ENCODE results near the gene MRPS7.
A peak's percentile ranks its signal among the peaks of the same experiment; 100 is the strongest.
"Not testable (repeated sequence)": the region's sequence is repeated elsewhere in the genome, so short reads cannot be mapped to it uniquely, and the experiment has no call there.

Gene MRPS7

DNA sequence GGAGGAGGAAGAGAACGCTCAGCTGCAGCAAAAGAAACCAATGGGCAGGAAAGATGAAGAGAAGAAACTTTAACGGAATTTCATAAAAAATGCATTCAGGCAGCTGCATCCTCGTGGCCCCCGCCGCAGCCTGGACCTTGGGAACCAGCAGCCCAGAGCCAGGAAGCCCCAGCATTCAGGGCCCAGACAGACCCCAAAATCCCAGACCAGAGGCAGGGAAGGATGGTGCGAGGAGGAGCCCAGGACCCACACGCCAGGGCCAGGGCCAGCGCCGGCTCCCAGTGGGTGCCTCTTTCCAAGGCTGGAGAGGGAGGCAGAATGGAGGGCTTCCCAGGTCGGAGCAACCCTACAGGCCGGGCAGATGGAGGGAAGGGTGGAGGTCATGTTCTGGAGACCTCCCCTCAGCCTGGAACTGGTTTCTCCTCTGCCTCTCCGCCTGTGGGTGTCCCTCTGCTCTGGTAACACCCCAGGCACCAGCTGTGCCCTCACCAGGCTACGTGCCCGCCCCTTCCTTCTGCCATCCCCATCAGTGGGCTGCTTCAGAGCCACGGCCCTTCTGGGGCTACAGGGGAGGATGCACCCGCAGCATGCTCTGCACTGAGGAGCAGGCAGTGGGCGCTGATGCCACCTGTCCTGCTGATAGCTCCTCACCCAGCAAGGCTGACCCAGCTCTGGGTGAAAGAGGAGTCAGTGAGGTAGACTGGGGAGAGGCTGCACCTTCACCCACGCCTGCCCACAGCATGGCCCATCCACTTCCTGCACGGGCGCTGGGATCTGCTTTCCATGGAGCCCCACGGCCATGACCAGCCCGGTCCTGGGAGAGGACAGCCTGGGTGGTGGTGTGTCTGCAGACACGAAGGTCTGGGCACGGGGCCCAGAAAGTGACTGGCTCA lies 10.5 kb downstream of the MRPS7 start:
- peak in 1 of 2 experiments; percentile 53 for DNase-seq

DNA sequence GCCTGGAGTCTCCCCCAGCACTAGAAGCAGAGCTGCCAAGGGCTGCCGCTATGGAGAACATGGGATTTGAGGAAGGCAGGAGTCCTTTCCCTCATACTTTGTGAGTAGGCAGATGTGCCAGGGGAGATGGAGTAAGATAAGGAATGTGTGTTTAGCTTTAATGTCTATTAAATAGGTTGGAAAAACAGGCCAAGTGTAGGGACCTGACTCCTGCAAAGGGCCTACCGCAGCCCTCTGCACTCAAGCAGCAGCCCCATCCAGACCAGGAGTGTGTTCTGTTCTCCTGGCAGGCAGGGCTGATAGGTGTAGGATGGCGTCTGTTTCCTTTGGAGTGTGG lies 11.1 kb downstream of the MRPS7 start:
- no peak for DNase-seq

DNA sequence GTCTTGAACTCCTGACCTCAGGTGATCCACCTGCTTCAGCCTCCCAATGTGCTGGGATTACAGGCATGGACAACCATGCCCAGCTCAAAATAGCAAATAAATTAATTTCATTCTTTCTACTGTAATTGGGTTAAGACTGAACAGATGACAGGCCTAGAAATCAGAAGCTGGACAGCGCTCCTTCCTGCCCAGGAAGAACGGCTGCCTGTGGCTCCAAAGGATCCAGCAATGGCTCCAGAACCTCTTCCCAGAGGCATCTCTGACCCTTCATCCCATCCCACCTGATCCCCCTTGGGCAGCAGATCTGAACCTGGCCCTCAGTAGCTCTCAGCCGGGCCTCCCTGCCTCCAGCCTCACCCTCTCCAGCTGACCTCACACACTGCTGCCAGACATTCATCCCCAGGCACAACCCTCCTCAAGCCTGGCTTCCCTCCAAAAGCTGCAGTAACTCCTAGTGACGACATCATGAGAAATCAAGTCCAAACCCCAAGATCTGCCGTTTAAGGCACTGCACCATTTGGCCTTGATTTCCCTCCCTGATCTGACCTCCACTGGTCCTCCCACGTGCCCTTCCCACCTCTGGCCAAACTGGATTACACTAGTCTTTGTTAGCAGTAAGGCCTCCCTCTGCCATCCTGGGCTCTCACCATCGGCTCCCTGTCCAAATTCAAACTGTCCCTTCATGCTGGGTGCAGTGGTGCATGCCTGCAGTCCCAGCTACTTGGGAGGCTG lies 12.5 kb downstream of the MRPS7 start:
- peak in 1 of 2 experiments; percentile 12 for DNase-seq

DNA sequence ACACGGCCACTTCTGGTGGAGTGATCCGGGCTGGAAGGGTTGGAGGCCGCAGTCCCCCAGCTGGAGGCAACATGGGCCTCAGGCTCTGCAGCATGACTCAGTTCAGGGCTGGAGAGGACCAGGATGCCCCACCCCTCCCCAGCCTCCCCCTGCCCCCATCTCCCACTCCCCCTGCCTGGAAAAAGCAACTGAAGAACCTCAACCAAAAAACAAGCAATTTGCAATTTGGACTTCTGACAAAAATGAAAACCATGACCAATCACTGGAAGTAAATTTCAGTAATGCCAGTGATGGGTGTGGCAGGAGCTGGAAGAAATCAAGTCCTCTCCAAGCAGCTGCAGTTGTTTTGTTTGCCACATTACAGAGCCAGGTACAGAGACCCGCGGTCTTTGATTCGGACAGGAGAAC lies 16.0 kb downstream of the MRPS7 start:
- no peak for DNase-seq

DNA sequence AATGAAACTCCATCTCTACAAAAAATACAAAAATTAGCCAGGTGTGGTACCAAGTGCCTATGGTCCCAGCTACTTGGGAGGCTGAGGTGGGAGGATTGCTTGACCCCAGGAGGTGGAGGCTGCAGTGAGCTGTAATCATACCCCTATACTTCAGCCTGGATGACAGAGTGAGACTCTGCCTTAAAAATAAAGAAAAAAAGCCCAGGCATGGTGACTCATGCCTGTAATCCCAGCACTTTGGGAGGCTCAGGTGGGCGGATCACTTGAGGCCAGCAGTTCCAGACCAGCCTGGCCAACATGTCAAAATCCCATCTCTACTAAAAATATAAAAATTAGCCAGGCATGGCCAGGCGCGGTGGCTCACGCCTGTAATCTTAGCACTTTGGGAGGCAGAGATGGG lies 18.5 kb downstream of the MRPS7 start:
- not testable (repeated sequence) for DNase-seq

DNA sequence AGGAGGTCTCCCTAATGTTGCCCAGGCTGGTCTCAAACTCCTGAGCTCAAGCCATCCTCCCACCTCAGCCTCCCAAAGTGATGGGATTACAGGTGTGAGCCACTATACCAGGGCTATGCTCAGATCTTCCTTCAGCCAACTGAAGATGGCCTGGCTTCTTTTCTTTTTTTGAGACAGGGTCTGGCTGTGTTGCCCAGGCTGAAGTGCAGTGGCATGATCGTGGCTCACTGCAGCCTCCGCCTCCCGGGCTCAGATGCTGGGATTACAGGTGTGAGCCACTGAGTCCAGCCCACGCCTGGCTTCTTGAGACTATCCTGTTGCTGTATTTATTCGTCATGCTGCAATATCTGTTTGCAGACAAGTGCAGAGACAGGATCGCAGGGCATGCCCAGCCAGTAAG lies 23.4 kb downstream of the MRPS7 start:
- DNase-seq: no peak

DNA sequence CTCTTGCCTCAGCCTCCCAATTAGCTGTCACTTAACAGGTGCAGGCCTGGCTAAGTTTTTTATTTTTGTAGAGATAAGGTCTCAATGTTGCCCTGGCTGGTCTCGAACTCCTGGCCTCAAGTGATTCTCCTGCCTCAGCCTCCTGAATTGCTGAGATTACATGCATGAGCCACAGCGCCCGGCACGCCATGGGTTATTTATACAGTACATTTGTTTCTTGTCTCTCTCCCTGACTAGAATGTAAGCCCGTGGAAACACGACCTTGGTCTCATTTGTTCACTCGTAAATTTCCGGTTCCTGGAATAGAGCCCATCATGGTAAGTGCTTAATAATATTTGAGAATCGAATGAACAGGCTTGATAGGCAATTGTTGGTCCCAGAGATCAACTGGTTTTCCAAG lies 25.5 kb downstream of the MRPS7 start:
- no peak for DNase-seq

DNA sequence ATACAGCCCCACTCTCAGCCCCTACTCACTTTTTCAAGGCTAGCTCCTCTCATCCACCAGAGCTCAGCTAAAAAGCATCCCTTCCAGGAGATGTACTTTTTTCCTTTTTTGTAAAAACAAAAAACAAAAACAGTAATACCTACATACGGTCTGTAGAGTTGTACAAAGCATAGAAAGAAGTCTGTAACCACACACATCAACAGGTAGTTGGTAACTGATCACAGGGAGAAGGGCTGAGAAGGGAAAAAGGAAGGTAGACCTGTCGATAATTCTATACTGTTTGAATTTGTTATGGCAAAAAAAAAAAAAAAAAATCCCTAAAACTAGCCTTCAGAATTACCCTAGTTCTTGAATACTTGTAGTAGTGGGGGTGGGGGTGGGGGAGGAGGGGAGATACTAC lies 26.7 kb downstream of the MRPS7 start:
- no peak for DNase-seq

DNA sequence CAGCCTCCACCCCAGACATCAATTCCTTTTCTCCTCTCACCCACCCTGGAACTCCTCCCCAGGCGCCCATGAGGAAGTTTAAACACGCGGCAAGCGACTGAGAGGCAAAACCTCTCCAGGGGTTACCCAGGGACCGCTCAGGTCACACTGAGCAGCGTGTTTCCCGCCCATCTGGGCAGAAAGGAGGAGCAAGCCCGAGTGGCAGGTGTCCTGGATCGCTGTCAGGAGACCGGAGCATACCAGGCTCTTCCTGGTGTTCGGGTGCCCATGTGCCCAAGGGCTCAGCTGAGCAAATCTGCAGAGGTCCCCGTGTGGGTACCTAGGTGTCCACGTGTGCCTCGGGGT lies 27.1 kb downstream of the MRPS7 start:
- DNase-seq: peak; percentile 68

DNA sequence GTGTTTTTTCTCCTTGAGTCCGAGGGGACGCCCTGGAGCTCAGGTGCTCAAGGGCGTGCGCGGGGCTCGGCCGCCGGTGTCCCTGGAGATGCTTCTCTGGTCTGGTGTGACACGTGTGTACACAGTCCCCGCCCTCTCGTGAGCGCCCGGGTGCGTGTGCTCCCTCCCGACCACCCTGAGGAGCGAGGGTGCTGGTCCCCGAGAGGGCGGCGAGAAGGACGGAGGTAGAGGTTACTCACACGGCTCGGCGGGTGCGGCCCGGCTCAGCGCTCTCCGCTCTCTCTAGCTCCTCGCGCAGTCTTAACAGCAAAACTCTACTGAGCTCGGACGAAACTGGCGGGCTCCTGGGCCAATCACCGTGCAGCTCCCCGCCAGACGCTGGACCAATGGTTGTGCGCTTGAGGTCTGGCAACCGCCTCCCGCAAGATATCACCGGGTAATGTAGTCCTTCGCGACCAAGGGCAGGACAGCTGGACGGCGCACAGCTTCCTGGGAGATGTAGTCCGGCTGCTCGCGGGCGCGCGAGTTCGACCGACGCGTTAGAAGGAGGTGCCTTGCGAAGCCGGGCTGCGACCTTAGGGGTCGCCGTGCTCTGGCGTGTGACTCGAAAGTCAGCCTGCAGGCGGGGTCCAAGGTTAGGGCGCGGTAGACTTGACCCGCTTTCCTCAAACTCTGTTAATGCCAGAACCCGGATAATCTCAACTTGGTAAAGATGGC lies 27.6 kb downstream of the MRPS7 start, which contains the start of gene SLC25A19:
Gene SLC25A19, minus strand, starts transcription at position 319 of the 717 bp plus-strand sequence. CDS start 2,669 bp downstream, outside the sequence.
- DNase-seq: peak; percentile 100

DNA sequence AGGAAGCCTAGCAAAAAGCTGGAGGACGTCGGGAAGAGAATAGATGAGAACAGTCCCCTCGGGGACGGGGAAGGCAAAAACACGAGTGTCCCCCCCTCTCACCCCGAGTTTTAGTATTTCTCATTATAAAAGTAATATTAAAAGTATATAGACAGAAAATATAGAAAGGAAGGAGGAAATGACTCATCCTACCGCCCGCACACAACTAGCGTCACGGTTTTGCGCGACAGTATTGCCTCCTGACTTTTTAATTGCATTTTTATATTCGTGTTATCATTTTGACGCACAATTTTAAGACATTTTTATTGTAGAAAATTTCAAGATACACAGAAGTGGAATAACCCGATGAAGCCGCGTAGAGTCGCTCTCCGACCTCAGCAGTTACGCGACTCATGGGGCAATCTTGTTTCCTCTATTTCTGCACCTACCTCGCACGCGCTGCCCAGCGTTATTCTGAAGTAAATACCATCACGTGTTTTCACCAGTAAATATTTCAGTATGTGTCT lies 28.2 kb downstream of the MRPS7 start:
- peak; percentile 91 to 95 for DNase-seq

DNA sequence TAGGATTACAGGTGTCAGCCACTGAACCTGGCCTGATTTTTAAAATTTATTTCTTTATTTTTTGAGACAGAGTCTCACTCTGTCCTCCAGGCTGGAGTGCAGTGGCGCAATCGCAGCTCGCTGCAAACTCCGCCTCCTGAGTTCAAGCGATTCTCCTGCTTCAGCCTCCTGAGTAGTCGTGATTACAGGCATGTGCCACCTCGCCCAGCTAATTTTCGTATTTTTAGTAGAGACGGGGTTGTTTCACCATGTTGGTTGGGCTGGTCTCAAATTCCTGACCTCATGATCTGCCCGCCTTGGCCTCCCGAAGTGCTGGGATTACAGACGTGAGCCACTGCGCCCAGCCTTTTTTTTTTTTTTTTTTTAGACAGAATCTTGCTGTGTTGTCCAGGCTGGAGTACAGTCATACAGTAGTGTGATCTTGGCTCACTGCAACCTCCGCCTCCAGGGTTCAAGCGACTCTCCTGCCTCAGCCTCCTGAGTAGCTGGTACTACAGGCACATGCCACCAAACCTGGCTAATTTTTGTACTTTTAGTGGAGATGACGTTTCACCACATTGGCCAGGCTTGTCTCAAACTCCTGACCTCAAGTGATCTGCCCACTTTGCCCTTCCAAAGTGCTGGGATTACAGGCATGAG lies 31.2 kb downstream of the MRPS7 start:
- not testable (repeated sequence) for DNase-seq

DNA sequence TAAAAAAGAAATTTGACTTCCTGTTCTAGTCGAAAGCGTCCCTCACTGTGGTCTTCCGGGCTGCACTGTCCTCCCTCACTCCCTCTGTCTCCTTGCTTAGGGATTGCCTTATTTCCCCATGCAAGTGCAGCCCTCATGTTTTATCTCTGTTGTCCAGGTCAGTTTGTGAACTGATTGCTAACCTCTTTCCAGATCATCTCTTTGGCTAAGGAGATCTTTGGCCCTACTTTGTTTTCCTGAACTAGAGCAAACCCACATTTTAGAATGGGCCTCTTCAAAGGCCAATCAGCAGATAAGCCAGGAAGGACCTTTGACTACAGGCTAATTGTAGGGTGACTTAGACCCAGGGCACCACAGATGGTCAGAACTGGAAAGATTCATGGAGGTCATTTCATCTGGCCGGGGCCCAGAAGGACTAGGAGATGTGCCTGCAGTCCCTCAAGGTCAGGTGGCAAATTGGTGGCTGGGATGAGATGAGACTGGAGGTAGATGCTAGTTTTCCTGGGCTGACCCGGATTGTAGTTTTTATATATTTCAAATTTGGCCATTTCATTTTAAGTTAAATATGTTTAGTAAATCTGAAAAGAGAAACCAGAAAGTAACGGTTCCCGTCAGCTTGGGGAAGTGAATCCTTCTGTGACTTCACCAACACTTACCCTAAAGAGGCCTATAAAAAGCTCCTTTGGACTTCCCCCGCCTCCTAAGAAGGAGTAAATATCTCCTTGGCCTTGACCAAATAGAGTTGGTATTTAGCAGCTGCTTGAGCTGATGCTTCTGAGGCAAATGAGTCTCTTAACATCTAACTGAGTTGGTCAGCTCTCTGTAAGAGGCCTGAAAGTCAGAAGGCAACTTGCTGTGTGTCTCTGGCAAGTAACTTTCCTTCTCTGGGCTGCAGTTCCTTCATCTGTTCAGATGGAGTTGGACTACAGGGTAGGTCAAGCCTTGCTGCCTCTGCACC lies 33.8 kb downstream of the MRPS7 start:
- peak; percentile 27 to 30 for DNase-seq

DNA sequence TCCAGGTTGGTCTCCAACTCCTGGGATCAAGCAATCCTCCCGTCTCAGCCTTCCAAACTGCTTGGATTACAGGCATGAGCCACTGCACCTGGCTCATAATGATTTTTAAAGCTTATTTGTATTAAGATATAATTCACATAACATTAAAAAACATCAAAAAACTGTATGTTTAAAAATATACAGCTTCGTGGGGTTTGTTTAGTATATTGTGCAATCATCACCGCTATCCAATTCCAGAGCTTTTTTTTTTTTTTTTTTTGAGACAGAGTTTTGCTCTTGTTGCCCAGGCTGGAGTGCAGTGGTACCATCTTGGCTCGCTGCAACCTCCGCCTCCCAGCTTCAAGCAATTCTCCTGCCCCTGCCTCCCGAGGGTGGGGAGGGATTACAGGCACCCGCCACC lies 38.6 kb downstream of the MRPS7 start:
- no peak for DNase-seq

DNA sequence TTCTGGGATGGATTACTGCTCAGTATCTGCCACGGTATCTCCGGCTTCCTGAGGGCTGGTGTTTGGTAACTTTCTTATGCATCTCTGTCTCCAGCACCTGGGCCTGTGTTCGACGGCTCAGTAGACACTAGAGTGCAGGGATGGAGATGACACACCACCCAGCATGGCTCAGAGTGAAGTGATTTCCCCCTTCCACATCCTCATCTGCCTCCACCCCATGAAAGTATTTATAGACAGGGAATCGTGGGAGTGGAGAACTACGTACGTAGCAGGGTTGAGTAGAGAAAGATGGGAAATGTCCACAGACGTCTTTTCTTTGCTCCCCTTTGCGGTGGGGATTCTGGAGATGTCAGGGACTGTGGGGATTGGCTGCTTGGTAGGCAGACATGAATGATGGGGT lies 39.4 kb downstream of the MRPS7 start:
- no peak for DNase-seq

DNA sequence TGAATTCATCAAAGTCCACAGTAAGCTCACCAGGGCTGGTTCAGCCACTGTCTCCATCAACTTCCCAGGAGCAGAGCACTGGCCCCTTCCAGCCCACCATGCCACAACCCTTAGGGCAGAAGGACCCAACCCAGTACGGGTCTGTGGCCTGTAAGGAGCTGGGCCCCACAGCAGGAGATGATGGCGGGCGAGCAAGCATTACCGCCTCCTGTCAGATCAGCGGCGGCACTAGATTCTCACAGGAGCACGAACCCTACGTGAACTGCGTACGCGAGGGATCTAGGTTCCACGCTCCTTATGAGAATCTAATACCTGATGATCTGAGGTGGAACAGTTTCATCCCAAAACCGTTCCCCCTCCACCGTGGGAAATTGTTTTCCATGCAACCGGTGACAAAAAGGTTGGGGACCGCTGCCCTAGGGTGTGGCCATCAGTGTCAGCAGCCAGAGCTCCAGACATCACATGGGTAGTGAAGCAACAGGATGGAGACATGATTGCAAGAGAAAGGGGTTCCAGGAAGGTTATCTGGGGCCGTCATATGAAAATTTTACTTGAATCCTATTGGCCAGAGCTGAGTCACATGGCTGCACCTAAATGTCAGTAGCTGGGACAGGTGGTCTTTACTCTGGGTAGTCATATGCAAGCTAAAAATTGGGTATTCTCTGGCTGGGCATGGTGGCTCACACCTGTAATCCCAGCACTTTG lies 40.0 kb downstream of the MRPS7 start:
- DNase-seq: no peak

DNA sequence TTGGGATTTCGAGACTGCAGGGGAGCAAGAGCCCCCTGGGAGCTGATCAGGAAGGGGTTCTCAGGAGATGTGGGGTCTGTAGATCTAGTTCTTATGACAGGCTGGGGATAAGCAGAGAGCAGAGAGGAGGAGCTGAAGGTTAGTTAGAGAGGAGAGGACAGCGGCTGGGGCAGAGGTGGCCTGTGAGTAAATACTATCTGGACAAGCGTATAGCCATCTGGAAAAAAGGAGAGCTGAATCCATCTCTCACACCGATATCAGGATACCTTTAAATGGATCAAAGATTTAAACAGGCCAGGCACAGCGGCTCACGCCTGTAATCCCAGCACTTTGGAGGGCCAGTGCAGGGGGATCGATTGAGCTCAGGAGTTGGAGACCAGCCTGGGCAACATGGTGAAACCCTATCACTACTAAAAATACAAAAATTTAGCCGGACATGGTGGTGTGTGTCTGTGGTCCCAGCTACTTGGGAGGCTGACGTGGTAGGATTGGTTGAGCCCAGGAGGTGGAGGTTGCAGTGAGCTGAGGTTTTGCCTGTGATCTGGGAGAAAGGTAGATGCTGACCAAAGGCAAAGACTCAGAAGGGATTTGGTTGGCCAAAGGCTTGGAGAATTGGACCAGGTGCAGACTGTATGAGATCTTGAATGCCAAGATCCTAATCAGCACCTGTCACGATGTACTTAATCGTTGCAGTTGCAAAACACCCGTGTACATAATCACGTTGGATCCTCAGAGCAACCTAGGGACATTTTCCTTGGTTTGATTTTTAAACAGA lies 46.5 kb downstream of the MRPS7 start:
- DNase-seq: no peak

DNA sequence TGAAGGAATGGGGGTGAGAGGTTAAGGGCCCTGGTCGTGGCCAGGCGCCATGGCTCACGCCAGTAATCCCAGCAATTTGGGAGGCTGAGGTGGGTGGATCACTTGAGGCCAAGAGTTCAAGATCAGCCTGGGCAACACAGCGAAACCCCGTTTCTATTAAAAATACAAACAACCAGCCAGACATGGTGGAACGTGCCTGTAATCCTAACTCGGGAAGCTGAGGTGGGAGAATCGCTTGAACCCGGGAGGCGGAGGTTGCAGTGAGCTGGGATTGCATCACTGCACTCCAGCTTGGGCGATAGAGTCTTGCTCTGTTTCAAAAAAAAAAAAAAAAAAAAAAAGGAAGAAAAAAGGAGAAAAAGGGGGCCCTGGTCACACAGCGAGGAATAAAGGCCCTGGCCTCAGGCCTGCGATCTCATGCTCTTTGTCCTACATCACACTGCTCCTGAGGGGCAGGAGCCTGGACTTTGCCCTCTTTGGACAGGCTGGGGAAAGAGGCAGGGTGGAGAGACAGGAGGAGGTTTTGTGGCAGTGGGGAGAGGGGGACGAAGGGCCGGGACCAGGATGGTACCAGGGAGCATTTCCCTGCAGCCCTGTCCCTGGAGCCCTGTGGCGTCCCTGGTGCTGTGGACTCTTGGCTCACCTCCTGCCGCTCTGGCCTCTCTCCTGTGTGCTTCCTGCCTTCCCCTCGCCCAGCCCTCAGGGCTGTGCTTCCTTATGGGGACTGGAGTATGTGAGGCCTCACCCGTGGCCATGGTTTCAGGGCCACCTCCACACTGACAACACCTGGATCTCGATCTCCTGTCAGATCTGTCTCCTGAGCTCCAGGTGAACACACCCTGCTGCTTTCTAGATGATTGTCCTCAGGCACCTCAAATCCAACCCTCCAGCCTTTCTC lies 47.3 kb downstream of the MRPS7 start:
- peak in 1 of 2 experiments; percentile 27 for DNase-seq

DNA sequence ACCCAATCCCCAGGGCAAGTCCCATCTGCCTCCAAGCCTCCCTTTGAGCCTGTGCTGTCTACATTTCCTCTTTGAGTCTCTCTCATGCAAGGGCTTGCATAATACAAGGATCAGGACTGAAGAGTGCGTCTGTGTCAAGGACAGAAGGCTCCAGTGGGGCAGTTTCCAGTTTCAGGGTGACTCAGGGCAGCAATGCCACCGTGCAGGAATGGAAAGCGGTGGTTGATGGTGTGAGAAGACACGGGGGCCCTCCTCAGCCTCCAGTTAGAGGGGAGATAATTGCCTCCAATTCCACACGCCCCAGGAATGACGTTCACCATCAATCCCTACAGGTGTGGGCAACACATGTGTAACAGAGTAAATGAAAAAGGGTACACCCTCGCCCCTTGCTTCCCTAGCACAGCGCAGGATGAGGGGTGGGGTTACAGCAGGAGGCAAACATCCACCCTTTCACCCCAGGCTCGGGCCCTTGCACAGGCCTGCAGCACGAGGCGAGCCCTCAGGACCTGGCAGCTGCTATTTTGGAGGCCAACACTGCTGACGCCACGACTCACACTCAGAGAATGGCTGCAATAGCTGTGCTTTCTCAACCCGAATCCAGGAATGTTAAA lies 52.4 kb downstream of the MRPS7 start:
- peak; percentile 89 to 92 for DNase-seq

All from Kasumi-1 (cell line).